ENCODE results near the gene NRL. TPM values are rescaled to one million over a fixed set of nuclear protein-coding genes. Genes with fewer than 3 reads are reported as not detected.
A peak's percentile ranks its signal among the peaks of the same experiment; 100 is the strongest.
"Not testable (repeated sequence)": the region's sequence is repeated elsewhere in the genome, so short reads cannot be mapped to it uniquely, and the experiment has no call there.

Gene NRL
- total RNA-seq, 1 experiment from 2014 or later, result 2.6 TPM

DNA sequence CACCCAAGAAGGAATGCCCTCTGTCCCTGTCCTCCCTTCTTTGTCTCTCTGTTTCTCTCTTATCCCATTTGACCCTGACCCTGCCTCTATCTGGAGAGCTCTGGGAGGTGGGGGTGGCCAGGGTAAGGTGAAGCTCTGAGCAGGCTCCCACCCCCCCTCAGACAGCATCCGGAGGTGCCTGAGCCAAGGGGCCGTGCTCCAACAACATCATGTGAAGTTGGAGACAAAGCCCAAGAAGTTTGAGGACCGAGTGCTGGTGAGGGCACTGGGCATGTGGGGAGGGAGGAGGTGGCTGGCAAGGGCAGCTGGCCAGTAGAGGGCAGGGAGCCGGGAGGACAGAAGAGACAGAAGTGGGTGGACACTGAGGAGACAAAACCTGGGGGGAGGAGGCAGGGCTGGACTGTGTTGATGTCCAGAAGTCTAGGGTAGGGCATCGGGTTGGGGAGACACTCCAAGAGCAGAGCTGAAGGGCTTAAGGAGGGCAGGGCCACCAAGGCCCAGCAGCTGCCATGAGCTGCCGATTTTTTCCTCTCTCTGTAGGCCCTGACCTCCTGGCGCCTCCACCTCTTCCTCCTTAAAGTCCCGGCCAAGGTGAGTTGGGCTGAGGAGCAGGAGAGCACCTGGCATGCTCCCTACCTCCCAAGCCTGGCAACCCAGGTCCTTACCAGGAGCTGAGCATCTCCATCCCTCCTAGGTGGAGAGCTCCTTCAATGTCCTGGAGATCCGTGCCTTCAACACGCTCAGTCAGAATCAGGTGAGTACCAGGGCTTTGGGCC is 61.0 kb downstream of the NRL start:
- in situ Hi-C loops (cut with HindIII; ENCODE audit: low pct_unique_long_range_greater_than_20kb, low sequenced_read_pairs), result no loop called here
- DNase-seq (ENCODE audit: low read depth, low spot score), result no peak

DNA sequence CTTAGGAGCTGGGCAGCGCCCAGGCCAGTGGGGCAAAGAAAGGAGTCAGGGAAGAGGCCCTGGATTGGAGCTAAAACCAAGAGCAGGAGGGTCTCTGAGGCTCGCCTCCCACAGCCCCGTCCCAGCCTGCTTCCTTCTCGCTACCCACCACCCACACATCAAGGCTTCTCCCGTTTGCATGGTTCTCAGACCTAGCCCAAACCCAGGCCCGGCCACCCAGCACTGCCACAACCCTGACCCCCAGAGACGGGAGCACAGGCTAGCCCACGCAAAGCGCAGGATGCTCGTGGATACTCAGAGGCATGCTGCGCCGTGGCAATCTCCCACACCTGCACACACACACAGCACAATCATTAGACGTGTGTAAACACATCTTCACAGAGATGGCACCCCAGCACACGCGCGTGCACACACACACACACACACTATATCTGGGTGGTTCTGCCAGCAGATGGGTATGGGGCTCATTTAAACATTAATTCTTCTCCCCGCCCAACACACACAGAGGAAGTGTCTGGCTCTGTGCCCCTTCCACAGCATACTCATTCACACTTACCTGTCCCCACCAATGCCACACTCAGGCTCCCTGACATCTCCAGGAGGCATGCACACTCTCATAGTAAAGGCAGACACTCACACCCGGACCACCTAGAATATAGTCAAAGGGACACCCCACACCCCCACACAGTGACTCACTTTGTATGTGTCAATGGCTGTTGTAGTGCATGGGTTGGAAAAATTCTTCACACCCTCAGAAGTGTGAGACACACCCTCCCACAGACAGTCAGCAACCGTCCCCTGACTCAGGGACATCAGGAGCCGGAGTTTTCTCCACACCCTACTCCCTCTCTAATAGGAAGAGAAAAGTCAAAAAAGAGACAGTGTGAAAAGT is 61.8 kb downstream of the NRL start:
- DNase-seq (ENCODE audit: low read depth, low spot score), result no peak
- in situ Hi-C loops (cut with HindIII; ENCODE audit: low pct_unique_long_range_greater_than_20kb, low sequenced_read_pairs), result no loop called here

- peak; percentile 57 for DNase-seq (ENCODE audit: low read depth, low spot score)
- in situ Hi-C loops (cut with HindIII; ENCODE audit: low pct_unique_long_range_greater_than_20kb, low sequenced_read_pairs), result no loop called here
These were observed 62.7 kb downstream of the NRL start, which contains the start of gene CARMIL3 for GRCh38 chr14:24051789-24052655. Gene CARMIL3 (plus strand): TSS chr14:24052009. CDS start chr14:24052154, 145 bp downstream.

GRCh38 chr14:24051176-24051788 is 63.5 kb downstream of the NRL start:
- no peak for DNase-seq (ENCODE audit: low read depth, low spot score)
- in situ Hi-C loops (cut with HindIII; ENCODE audit: low pct_unique_long_range_greater_than_20kb, low sequenced_read_pairs), result no loop called here

DNA sequence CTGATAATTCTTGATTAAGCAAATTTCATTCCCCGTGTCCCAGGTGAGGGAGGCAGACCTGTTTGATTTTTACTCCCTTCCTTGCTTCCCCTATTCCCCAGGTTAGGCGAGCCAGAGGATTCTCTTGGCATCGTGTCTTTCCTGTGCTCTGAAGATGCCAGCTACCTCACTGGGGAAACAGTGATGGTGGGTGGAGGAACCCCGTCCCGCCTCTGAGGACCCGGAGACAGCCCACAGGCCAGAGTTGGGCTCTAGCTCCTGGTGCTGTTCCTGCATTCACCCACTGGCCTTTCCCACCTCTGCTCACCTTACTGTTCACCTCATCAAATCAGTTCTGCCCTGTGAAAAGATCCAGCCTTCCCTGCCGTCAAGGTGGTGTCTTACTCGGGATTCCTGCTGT is 64.0 kb downstream of the NRL start:
- in situ Hi-C loops (cut with HindIII; ENCODE audit: low pct_unique_long_range_greater_than_20kb, low sequenced_read_pairs), result not testable (repeated sequence)

GRCh38 chr14:24049002-24049401 is 65.7 kb downstream of the NRL start:
- in situ Hi-C loops (cut with HindIII; ENCODE audit: low pct_unique_long_range_greater_than_20kb, low sequenced_read_pairs); DNase-seq (ENCODE audit: low read depth, low spot score): not testable (repeated sequence)

More for the DNA sequence above, 64.0 kb downstream of the NRL start:
- not testable (repeated sequence) for DNase-seq (ENCODE audit: low read depth, low spot score)

GRCh38 chr14:24042746-24043145 is 72.0 kb downstream of the NRL start:
- DNase-seq (ENCODE audit: low read depth, low spot score), result no peak
- in situ Hi-C loops (cut with HindIII; ENCODE audit: low pct_unique_long_range_greater_than_20kb, low sequenced_read_pairs), result no loop called here

- in situ Hi-C loops (cut with HindIII; ENCODE audit: low pct_unique_long_range_greater_than_20kb, low sequenced_read_pairs), result no loop called here
- DNase-seq (ENCODE audit: low read depth, low spot score), result no peak
These were observed 74.1 kb downstream of the NRL start for GRCh38 chr14:24040692-24041091.

- in situ Hi-C loops (cut with HindIII; ENCODE audit: low pct_unique_long_range_greater_than_20kb, low sequenced_read_pairs), result no loop called here
- no peak for DNase-seq (ENCODE audit: low read depth, low spot score)
These were observed 76.1 kb downstream of the NRL start for GRCh38 chr14:24038686-24039085.

DNA sequence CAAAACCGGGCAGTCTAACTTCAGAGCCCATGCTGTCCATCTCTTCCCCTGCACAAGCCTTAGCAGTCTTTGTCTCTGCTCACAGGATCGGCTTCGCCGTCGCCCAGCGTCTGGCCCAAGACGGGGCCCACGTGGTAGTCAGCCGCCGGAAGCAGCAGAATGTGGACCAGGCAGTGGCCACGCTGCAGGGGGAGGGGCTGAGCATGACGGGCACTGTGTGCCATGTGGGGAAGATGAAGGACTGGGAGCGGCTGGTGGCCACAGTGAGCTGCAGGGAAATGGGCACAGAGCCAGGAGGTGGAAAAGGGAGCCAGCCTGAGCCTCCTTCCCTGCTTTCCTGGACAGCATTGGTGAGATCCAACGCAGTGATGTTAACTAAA is 77.1 kb downstream of the NRL start:
- in situ Hi-C loops (cut with HindIII; ENCODE audit: low pct_unique_long_range_greater_than_20kb, low sequenced_read_pairs), result no loop called here
- peak; percentile 33 for DNase-seq (ENCODE audit: low read depth, low spot score)

- in situ Hi-C loops (cut with HindIII; ENCODE audit: low pct_unique_long_range_greater_than_20kb, low sequenced_read_pairs), result not testable (repeated sequence)
These were observed 77.6 kb downstream of the NRL start for GRCh38 chr14:24036963-24037657.

DNA sequence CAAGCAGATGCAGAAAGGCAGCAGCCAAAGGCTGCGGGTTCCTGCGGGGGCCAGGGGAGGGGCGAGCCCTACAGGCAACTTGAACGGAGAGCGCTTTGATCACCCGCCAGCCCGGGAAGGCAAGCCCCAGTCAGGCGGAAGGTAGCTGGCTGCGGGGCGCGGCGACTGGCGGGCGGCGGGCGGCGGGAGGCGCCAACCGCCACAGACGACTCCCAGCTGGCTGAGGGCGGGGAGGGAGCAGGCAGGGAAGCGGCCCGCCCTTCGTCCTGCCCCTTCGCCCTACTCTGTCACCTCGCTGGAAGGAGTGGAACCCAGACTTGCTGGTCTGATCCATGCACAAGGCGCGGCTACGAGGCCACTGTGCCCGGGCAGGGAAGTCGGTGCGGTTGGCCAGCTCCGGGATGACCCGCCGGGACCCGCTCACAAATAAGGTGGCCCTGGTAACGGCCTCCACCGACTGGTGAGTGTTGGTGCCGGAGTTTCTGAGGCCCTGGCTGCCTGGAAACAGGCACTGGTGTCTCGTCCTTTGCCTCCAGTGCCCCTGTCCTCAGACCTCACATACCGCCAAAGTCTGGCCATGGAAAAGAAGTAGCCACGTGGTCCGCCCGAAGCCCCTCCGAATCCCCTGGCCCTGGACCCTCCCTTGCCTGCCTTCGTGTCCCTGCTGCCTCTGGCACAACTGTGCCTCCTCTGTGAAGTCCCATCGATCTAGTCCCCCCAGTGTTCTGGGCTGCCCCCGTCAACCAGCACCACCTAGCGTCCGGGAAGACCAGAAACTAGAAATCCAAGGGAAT is 78.4 kb downstream of the NRL start:
- peak; percentile 77 for DNase-seq (ENCODE audit: low read depth, low spot score)
- in situ Hi-C loops (cut with HindIII; ENCODE audit: low pct_unique_long_range_greater_than_20kb, low sequenced_read_pairs), result no loop called here

More at GRCh38 chr14:24036963-24037657, 77.6 kb downstream of the NRL start:
- not testable (repeated sequence) for DNase-seq (ENCODE audit: low read depth, low spot score)

- DNase-seq (ENCODE audit: low read depth, low spot score); in situ Hi-C loops (cut with HindIII; ENCODE audit: low pct_unique_long_range_greater_than_20kb, low sequenced_read_pairs): not testable (repeated sequence)
These were observed 79.0 kb downstream of the NRL start for GRCh38 chr14:24035769-24036168.

- in situ Hi-C loops (cut with HindIII; ENCODE audit: low pct_unique_long_range_greater_than_20kb, low sequenced_read_pairs), result no loop called here
- DNase-seq (ENCODE audit: low read depth, low spot score), result no peak
These were observed 81.9 kb downstream of the NRL start for GRCh38 chr14:24032727-24033418.

DNA sequence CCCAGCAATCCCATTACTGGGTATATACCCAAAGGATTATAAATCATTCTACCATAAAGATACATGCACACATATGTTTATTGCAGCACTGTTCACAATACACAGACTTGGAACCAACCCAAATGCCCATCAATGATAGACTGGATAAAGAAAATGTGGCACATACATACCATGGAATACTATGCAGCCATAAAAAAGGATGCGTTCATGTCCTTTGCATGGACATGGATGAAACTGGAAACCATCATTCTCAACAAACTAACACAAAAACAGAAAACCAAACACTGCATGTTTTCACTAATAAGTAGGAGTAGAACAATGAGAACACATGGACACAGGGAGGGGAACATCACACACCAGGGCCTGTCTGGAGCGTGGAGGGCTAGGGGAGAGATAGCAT is 83.4 kb downstream of the NRL start:
- in situ Hi-C loops (cut with HindIII; ENCODE audit: low pct_unique_long_range_greater_than_20kb, low sequenced_read_pairs), result not testable (repeated sequence)

More for the DNA sequence above, 83.4 kb downstream of the NRL start:
- not testable (repeated sequence) for DNase-seq (ENCODE audit: low read depth, low spot score)
